GM12878 (cell line): Measurements from ENCODE around the gene GFI1. TPM values are rescaled to one million over a fixed set of nuclear protein-coding genes. Genes with fewer than 3 reads are reported as not detected.

ENCODE experiments used
- BCLAF1 ChIP-seq: fragments of 450-650 bp; IDR thresholded peaks from 2 replicates; pipeline ENCODE4 v1.6.1; 2017; ENCODE audit warnings: antibody characterized with exemption, mild to moderate bottlenecking, moderate library complexity
- CBX5 ChIP-seq: sonication (generic); IDR thresholded peaks from 2 replicates; pipeline ENCODE4 v1.6.1; 2016; ENCODE audit warnings: low read depth, moderate library complexity, mild to moderate bottlenecking, inconsistent platforms
- CTCF ChIP-seq, 3 experiments: IDR thresholded peaks in 2 of 3; conservative IDR thresholded peaks in 1 of 3; 2 replicates each; pipeline ENCODE4 v1.5.1; 2011; ENCODE audit warnings: low read depth in 3 of 3, low read length in 3 of 3, mild to moderate bottlenecking in 3 of 3, control low read depth in 2 of 3, moderate library complexity in 2 of 3, inconsistent platforms in 1 of 3, mixed read lengths in 1 of 3; ENCODE audit not compliant: control insufficient read depth in 2 of 3, insufficient read depth in 1 of 3; ENCODE audit errors: extremely low read depth in 1 of 3
- EED ChIP-seq: sonication (generic); IDR thresholded peaks from 2 replicates; pipeline ENCODE4 v1.6.1; 2016; ENCODE audit warnings: antibody characterized with exemption, low read depth
- ETV6 ChIP-seq, 2 experiments: fragments of 450-650 bp in 1 of 2; IDR thresholded peaks in 1 of 2; conservative IDR thresholded peaks in 1 of 2; 2 replicates each; pipeline ENCODE4 v1.6.1; 2014; ENCODE audit warnings: antibody characterized with exemption in 1 of 2, borderline replicate concordance in 1 of 2, low read depth in 1 of 2, mild to moderate bottlenecking in 1 of 2, moderate library complexity in 1 of 2
- JUND ChIP-seq: IDR thresholded peaks from 2 replicates; pipeline ENCODE4 v1.6.1; 2012; ENCODE audit warnings: low read depth, mild to moderate bottlenecking, low read length, improper control_type of control experiment, moderate library complexity
- MEF2B ChIP-seq: fragments of 450-650 bp; IDR thresholded peaks from 2 replicates; pipeline ENCODE4 v1.6.1; 2018; ENCODE audit warnings: mild to moderate bottlenecking, moderate library complexity; ENCODE audit not compliant: partially characterized antibody, poor library complexity, severe bottlenecking
- MLLT1 ChIP-seq: fragments of 450-650 bp; IDR thresholded peaks from 2 replicates; pipeline ENCODE4 v1.6.1; 2016; ENCODE audit warnings: mild to moderate bottlenecking
- MYC ChIP-seq: IDR thresholded peaks from 2 replicates; pipeline ENCODE4 v1.6.1; 2011; ENCODE audit warnings: mild to moderate bottlenecking, low read length, moderate library complexity, inconsistent platforms; ENCODE audit not compliant: insufficient read depth, insufficient replicate concordance, insufficient read length, severe bottlenecking
- NFXL1 ChIP-seq: fragments of 450-650 bp; IDR thresholded peaks from 2 replicates; pipeline ENCODE4 v1.6.1; 2017; ENCODE audit warnings: antibody characterized with exemption, mild to moderate bottlenecking, borderline replicate concordance
- NFYA ChIP-seq: IDR thresholded peaks from 2 replicates; pipeline ENCODE4 v1.6.1; 2011; ENCODE audit warnings: low read depth, mild to moderate bottlenecking, low read length, improper control_type of control experiment, borderline replicate concordance
- NKRF ChIP-seq: fragments of 450-650 bp; conservative IDR thresholded peaks from 2 replicates; pipeline ENCODE4 v1.6.1; 2017; ENCODE audit warnings: mild to moderate bottlenecking, moderate library complexity
- NR2C1 ChIP-seq: fragments of 450-650 bp; IDR thresholded peaks from 2 replicates; pipeline ENCODE4 v1.6.1; 2017; ENCODE audit warnings: antibody characterized with exemption, mild to moderate bottlenecking, moderate library complexity
- RAD51 ChIP-seq: fragments of 450-650 bp; IDR thresholded peaks from 2 replicates; pipeline ENCODE4 v1.6.1; 2016; ENCODE audit warnings: moderate library complexity, mild to moderate bottlenecking, inconsistent platforms
- RELB ChIP-seq: fragments of 450-650 bp; IDR thresholded peaks from 2 replicates; pipeline ENCODE4 v1.6.1; 2017; ENCODE audit warnings: low read depth, mild to moderate bottlenecking, moderate library complexity
- ZNF217 ChIP-seq: fragments of 450-650 bp; IDR thresholded peaks from 2 replicates; pipeline ENCODE4 v1.6.1; 2017; ENCODE audit warnings: antibody characterized with exemption, mild to moderate bottlenecking
- ZNF24 ChIP-seq: fragments of 450-650 bp; IDR thresholded peaks from 2 replicates; pipeline ENCODE4 v1.6.1; 2017; ENCODE audit warnings: antibody characterized with exemption, mild to moderate bottlenecking
- polyA plus RNA-seq, 11 experiments: library from polyadenylated mRNA; depleted of rRNA in 4 of 11; unstranded in 6 of 11; stranded (reverse) in 5 of 11; fragments of >200 nt; fragmentation: Nextera tagmentation in 4 of 11; fragmentation: Illumina TruSeq in 1 of 11; extraction: Ambion mirVana in 4 of 11; extraction: Trizol in 1 of 11; gene quantifications; 1 replicate in 1 of 11; 2 replicates in 10 of 11; pipeline versions ENCODE4 v1.2.1 to v1.2.3, GENCODE V29; 2011 to 2016; ENCODE audit warnings: inconsistent platforms in 2 of 11, missing spikeins in 2 of 11, low read depth in 1 of 11
- total RNA-seq, 4 experiments: library from RNA; depleted of rRNA in 3 of 4; stranded (reverse); fragments of >200 nt in 3 of 4; fragmentation: Illumina TruSeq in 1 of 4; extraction: Trizol in 1 of 4; gene quantifications; 2 replicates each; pipeline versions ENCODE4 v1.2.1 to v1.2.3, GENCODE V29; 2013 to 2021

Gene GFI1
- total and polyA plus RNA-seq, 10 of the 15 experiments (the other 5 are each of a cell fraction or from before 2014, with no cell fraction given), result 1.8 to 18.3 (median 7.4) TPM

GRCh38 chr1:92503043-92503925 is 16.6 kb upstream of the GFI1 start (continued):
- TF ChIP-seq CTCF (IDR thresholded peaks at IDR 0.05 in 2 of 3, conservative IDR thresholded peaks at IDR 0.05 in 1 of 3; ENCODE audit: control insufficient read depth in 2 of 3, extremely low read depth in 1 of 3, insufficient read depth in 1 of 3, low read depth in 3 of 3, low read length in 3 of 3), result no peak
- no peak for TF ChIP-seq MLLT1
- TF ChIP-seq BCLAF1, result no peak
- no peak for TF ChIP-seq NR2C1
- TF ChIP-seq ETV6 (conservative IDR thresholded peaks at IDR 0.05 in 1 of 2, IDR thresholded peaks at IDR 0.05 in 1 of 2; ENCODE audit: borderline replicate concordance in 1 of 2, low read depth in 1 of 2), result no peak
- no peak for TF ChIP-seq NFXL1
- TF ChIP-seq NKRF, result no peak
- TF ChIP-seq CBX5, result no peak
- no peak for TF ChIP-seq ZNF24
- TF ChIP-seq MEF2B, result peak; percentile 53
- TF ChIP-seq RAD51, result no peak
- no peak for TF ChIP-seq MYC
- 0 out of 2 replicates have a peak, but pooled peaks have one; percentile 45 for TF ChIP-seq ZNF217
- TF ChIP-seq NFYA, result no peak
- TF ChIP-seq RELB, result no peak
- peak; percentile 31; the same call in 1 of the 2 replicates for TF ChIP-seq EED
- TF ChIP-seq JUND, result no peak
